Measurements from ENCODE around the gene NEK6. TPM values are rescaled to one million over a fixed set of nuclear protein-coding genes. Genes with fewer than 3 reads are reported as not detected.

Gene NEK6
- polyA plus RNA-seq, 1 donor, result 27.2 TPM

DNA sequence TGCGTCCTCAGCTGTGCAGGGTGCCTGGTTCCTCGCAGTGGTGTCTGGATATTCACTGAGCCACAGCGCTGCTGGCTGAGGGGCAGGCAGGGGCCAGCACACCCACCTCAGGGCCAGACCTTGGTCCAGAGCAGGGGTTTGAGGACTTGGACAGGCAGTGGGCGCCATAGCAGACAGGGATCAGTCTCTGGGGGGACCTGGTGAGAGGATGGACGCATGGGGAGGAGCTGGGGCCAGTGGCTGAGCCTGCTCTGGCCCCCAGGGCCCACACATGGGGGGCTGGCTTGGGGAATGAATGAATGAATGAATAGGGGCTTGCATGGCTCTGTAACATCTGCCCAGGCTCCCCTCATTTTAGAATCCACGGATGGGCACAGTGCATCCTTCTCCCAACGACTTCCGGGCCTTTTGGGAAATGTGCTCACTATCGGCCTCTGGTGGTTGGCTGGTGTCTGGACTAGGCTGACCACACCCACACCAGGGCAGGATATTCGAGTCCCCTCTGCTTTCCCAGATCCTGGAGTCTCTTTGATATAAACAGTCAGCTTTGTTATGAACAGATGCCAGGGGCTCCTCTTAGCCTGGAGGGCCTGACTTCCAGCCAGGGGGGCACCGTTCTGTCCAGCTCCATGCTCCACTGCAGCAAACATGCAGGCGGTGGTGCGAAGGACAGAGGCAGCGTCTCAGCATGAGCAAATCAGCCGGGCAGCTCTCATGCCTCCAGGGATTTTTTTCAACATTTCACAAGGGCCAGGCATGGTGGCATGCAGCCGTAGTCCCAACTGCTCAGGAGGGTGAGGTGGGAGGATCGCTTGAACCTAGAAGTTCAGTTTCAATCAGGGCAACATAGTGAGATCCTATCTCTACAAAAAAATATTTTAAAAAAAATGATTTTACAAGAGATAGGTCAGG, 62.6 kb downstream of the NEK6 start:
- peak; percentile 63 for DNase-seq

DNA sequence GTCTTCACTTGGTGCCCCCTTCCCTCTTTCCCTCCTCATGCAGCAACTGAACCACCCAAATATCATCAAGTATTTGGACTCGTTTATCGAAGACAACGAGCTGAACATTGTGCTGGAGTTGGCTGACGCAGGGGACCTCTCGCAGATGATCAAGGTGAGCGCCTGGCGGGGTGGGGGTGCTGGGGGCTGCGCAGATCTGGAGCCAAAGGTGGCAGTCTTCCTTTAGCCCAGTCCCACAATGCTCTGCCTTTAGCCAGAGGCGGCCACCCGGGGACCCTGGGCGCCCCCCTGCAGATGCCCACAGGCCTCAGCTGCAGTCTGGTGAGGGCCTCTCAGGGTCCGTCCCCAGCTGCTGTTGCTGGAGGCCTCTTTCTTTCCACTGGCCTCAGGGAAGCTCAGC, 63.7 kb downstream of the NEK6 start:
- no peak for DNase-seq

DNA sequence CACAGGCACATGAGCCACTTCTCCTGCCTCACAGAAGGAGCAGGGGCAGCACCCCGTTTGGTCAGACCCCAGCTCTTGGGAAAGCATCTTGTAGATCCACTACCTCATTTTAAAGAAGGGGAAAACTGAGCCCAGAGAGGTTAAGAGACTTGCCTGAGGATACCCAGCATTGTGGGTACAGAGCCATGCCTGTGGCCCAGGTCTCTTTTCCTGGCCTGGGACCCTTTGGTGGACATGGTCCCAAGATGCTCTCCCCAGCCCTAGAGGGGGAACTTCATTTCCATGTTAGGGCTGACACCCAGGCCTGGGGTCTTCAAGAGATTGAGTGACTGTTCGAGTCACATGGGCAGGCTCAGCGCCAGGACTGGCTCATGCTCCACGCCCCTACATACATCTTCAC, 64.2 kb downstream of the NEK6 start:
- DNase-seq, result no peak

DNA sequence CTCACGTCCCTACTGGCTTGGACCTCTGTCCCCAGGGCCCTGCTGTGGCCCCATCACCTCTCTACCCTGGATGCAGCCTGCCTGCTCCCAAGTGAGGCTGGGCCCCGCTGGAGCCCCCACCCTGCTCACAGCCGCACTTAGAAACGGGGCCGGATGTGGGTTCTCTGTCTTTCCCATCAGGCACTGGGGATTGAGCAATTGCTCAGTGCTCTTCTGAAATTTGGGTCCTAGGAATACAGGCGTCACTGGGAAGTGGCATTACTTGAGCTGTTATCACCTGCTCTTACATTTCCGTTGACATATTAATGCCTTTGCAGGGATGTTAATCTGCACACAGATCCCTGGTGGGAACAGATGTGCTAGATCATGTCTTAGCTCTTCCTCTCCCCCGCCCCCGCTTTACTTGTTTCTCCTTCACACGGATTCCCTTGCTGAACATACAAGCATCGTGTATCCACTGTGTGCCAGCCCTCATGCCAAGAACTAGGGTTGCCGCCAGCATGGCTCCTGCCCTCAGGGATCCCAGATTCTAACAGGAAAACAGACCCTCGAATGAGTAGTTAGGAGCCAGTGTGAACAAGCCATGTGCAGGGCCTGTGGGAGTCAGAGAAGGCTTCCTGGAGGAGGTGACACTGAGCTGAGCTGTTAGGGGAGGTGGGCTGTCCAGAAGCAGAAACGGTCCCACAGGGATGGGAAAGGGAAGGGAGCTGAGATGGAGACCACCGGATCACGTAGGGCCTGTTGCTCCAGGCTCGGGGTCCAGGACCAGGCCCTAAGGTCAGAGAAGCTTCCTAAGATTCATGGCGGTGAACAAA, 65.1 kb downstream of the NEK6 start:
- no peak for DNase-seq

DNA sequence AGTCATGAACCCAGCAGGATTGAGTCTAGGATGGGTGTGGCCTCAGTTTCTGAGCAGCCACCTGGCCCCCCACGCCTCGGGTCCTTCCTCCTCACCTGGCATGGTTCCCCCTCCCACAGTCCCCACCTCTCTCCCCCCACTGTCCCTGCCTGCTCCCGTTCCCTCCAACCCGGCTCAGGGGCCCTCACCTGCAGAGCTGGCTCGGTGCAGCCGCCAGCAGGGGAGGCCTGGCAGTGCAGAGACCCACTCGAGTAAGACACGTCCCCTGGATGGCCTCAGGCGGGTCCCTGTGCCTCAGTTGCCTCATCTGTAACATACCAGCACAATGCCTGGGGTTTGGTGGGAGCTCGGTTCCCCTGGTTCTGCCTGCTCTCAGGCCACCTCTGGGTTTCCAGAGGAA, 66.2 kb downstream of the NEK6 start:
- DNase-seq, result no peak

DNA sequence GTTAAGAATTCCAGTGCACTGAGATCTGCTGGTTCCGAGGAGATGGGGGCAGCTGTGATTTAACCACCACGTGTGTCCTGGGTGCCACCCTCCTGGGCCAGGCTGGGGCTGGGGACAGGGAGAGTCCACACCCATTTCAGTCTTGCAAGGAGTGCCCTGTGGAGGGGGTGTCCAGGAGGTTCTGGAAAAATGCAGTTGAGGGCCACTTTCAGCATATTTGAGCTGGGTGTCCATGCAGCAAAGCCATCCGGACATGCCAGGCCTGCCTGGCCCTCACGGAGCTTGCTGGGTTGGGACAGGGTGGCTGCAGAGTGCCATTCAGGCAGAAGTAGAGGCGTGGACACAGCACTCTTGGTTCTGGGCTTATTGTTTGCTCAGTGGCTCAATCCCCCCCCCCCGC, 68.1 kb downstream of the NEK6 start:
- DNase-seq, result no peak

DNA sequence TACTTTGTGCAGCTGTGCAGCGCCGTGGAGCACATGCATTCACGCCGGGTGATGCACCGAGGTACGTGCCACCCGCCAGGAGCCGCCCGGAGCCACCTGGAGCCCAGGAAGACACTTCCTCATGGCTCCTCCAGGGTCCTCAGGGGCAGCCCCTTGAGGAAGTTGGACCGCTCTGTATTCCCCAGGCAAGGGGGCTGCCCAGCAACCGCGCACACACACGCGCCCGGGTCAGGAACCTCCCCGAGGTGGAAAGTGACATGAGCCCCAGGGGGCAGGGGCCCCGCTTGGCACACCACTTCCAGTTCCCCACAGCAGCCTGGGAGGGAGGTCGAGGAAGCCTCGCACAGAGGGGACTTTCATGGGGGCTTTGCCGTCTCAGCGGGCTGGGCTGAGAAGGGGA, 68.6 kb downstream of the NEK6 start:
- no peak for DNase-seq

DNA sequence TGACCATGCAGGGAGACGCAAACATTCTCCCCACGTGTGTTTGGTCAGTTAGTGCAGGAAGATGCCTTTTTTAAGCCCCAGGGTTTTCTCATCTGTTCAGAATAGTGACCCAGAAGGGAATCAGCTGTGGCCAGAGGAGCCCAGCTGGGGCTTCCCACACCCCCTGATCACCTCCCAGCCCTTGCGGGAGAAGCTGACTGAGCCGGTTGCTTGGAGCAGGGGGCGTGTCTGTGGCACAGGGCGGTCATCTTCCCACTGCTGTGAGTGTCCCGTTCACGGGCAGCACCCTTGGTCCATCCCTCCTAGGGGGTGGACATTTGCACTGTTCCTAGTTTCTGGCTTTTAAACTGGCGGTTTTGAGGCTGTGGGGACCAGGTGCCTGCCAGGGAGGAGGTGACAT, 69.7 kb downstream of the NEK6 start:
- no peak for DNase-seq

DNA sequence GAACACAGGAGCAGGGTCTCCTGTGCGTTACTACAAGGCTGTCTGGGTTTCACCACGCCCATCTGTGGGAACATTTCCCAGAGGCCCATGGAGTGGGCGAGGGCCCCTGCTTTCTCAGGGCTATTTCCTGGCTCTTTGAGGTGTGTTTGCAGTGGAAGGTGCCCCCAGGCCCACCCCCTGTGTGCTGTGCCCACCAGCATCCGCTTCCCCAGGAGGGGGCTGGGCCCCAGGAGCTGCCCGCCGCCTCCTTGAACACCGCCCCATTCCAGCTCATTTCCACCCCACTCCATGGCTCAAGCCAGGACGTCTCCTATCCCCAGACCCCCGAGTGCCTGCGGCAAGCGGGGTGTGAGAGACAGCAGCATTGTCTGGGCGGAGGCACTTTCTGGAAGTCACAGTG, 70.5 kb downstream of the NEK6 start:
- no peak for DNase-seq

DNA sequence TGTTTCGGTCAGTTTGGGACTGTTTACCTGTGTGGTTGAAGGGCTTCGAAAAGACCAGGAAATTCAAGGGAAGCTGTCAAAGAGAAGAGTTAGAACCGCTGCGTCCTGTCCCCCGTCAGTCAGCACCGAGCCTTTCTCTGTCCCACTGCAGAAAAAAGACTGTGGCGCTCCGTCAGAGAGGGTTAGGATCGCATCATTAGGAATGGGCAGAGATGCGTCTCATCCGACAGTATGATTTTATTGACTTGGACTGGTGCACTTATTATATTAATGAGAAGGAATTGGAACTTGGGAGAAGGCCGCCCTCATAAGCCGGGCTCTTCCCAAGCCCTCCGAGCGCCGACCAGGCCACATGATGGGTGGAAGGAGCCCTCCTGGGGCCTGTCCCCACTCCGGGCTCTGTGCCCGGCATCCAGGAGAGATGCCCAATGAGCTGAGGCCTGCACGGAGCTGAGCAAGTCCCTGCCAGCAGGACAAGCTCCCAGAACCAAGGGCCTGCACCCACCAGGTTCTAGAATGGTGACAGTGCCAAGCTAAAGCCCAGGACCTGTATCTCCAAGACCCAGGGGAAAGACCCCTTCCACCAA, 71.5 kb downstream of the NEK6 start:
- no peak for DNase-seq

DNA sequence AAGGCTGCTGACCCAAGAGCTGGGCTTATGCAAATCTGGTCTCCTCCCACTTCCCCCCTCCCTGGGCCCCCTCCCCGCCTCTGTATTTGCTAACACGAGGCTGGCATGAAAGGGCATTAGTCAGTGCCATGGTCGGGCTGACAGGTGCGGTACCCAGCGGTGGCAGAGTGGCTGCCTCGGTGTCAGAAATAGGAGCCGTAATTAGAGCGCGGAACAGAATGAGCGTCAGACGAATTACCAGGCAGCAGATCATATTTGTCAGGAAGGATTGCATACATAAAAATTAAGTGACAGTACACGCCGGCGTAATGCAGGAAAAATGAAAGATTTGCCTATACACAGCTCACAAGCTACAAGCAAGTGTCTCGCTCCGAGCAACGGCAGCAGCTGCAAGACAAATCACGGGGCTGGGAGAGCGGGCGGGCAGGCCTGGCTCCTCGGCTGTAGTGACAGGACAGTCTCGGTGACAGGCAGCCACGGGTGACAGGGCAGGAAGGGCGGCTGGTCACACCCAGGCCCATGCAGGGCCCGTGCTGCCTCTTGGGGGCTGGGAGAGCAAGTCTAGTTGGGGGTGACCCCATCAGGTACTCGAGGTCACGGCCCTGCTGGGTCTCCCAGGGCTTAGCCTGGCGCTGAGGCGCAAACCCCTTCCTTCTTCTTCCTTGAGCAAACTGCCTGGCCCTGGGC, 72.4 kb downstream of the NEK6 start:
- DNase-seq, result no peak

DNA sequence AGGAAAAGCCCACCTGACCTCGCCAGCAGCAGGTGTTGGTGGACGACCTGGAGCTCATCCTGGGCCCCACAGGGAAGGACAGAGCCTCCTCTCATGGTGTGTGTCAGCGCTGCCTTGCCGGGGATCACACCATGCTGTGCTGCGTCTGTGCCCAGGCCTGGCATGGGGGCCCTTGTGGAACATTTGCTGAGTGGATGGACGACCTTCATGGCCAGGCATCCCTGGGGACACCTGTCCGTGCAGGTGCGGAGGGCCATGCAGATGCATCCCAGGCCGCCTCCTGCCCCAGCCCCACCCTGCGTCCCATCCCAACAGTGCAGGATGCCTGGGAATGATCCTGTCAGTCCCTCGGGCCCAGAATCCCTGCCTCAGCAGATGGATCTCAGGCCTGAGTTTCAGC, 73.8 kb downstream of the NEK6 start:
- no peak for DNase-seq

DNA sequence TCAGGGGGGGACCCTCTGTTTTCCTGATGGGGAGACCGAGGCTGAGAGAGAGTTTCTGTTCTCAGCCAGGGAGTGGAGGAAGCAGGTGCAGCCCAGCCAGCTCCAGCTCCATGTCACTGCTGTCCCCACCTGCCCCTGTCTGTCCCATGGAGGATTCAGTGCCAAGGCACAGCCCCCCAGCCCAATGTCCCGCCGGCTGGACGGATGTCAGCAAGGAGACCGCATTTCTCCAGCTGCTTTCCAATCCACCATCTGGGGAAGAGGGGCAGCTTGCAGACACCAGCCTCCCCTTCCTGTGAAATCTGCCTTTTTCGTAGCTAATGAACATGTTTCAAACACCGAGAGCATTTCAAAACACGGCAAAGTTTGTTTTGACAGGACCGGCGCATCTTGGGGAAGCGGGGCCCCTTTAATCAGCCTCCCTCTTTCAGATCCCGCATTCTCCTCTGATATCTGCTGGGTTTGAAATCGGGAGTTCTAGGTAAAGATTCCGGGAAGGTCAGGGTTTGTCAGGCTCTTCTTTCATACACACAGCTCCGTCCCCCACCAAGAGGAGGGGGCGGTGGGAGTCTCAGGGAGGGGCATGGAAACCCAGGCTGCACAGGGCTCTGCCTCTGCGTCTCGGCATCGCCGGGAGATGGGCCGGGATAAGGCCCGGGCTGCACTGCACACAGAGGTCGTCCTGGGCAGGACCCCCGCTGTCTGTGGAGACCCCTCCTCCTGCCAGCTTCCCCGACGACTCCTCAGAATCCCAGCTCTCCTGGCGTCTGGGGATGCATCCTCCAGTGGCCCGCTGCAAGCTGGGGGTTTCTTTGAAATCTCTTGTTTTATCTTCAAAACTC, 74.8 kb downstream of the NEK6 start:
- DNase-seq, result no peak

DNA sequence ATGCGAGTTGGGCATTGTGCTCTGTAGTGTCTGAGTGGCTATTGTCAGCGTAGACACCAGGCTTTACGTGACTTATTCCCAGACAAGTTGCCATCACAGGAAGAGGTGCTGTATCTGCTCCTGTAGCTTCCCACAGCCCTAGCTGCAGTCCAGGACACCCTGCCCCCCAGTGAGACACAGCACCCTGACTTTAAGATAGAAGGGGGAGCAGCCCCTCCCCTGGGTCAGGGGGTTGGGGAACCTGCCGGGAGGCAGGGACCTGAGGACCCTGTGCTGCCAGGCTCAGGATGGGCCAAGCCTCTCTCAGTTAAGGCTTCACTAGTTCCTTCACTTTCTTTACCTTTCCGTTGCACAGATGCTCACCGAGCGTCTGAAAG, 75.4 kb downstream of the NEK6 start:
- no peak for DNase-seq

DNA sequence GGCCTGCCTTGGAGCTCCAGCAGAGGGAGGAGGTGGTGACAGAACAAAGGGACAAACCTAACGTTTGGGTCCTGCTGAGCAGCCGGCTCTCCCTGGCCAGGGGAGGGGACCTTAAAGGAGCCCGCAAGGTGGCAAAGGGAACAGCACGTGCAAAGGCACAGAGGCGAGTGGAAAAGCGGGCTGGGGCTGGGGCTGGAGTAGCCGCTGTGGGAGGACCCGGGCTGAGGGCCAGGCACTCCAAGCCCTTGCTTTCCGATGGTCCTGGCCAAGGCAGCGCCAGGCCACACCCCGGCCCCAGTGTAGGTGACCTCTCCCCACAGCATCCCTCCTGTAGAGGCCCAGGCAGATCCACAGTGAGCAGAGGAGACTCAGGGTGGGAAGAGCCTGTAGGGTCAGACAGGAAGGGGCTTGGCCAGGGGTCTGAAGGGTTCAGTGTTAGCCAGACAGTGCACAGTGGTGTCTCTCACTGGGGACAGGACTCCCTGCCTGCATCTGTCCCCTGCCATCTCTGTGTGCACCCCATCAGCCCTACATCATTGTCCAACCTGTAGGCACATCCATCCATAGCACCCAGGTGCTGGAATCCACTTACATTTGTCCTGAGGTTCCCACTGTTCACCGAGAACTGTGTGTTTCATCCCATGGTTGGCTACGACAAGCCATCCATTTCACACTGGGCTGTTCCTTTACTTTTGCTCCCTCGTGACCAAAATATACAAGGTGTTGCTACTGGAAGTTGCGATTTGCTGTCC, 77.0 kb downstream of the NEK6 start:
- DNase-seq, result no peak

DNA sequence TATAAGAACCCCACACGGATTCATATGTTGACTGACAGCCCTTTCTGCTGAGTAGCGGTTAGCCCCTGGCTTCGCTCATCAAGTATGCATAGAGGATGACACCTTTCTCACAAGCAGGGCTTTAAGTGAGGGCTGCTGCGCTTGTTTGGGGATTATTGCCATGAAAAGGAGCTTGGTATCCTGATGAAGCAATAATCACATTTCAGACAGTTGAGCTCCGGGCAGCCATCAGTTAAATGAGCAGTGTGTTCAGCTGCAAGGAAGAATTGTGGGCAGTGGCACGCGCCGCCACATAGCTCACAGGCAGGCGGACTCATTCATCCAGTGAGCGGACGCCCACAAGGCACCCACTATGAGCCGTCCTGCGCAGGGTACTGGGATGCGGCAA, 77.6 kb downstream of the NEK6 start:
- DNase-seq, result no peak

DNA sequence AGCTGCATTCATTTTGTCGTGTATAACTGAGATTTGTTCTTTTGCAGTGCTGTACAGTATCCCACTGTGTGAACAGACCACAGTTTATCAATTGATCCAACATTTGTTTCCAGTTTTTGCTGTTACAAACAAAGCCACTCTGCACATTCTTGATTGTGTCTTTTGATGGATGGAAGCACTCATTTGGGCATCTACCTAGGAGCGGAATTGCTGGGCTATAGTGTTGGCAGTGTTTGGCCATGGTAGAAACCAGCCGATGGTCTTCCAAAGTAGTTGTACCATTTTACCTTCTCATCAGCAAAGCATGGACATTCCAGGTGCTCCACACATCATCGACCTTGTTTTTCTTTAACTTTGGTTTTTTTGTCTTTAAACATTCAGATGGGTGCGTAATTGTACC, 79.8 kb downstream of the NEK6 start:
- no peak for DNase-seq

DNA sequence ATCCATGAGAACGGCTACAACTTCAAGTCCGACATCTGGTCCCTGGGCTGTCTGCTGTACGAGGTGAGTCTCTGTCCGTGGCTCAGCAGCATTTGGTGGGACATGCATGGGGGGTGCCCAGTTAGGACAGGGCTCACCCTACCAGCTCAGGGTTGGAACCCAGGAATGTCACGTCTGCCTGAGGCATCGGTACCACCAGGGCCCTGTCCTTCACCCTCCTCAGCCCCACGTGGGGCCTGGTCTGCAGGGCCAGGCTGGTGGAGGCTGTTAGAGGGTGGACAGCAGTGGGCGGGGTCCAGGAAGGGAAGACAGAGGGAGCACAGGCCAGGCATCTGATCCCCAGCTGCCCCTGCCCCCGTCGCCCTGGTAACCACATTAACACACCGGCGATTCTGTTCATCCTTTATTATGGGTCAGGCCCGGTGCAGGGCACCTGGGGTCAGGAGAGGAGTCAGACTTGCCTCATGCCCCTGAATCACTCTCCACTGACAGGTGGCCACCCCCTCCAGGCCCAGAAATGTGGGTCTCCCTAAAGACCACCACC, 81.9 kb downstream of the NEK6 start:
- no peak for DNase-seq

DNA sequence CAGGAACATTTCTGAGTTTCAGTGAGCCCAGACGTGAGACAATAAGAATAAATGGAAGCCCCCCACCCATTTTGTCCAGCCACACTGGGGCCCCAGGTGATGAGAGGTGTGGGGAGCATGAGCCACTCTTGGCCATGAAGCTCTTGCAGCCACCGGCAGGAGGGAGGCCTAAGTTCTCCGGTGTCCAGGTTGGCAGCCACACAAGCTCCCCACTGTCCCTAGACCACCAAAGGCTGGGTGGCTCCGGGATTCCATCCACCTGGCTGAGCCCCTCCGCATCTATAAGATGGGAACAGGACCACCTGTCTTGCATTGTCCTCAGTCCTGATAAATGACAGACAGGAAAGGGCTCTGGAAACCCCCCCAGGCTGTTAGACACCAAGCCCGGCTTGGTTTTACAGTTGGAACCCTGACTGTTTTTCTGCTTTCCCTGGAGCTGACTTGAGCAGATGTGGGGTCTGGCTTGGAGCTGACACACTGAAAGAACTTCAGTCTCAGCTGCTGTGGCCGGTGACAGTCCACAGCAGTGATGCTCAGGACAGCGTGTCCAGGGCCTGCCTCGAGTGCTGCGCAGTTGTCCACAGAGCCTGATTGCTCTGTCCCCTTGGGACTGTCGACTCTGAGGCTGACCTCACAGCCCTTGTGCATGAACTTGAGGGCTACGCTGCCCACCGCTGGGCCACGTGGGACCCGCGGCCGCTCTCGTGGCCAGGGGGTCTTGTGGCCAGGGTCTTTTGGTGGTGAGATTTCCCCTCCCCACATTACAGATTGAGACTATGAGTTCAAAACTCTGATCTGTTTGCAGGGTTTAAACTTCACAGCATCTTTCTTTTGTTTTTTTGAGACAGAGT, 82.7 kb downstream of the NEK6 start:
- no peak for DNase-seq
